HK-2 (cell line): Measurements from ENCODE around the gene MORF4L1.
"Not testable (repeated sequence)": the region's sequence is repeated elsewhere in the genome, so short reads cannot be mapped to it uniquely, and the experiment has no call there.

Experiments
- DNase-seq: peaks from one replicate; pipeline ENCODE4 v3.0.0-alpha.2; 2018; ENCODE audit not compliant: unreplicated experiment

MORF4L1 gene

GRCh38 chr15:78925956-78926743 is 53.5 kb downstream of the MORF4L1 start:
- DNase-seq: no peak

GRCh38 chr15:78927077-78927790 is 54.5 kb downstream of the MORF4L1 start:
- no peak for DNase-seq

GRCh38 chr15:78928176-78928575 is 55.5 kb downstream of the MORF4L1 start:
- not testable (repeated sequence) for DNase-seq

DNA sequence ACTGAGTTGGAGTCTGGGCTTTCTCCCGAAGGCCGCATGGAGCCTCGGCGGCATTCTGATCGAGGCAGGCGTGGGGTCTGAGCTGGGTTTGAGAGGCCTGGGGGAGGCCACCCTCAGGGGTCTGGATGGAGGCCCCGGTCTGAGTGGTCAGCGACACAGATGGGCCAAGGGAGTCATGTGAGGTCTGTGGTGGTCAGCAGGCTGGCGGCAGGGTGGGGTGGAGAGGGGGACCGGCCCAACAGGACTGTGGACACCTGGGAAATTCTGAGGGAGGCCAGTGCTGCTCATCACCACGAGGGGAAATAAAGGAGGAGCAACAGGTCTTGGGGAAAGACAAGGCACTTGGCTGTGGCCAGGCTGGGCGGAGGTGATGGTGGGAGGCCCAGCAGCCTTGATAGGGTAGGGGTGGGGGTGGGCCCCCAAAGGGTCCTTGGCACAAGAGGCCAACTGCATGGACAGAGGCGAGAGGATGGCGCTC is 56.0 kb downstream of the MORF4L1 start:
- no peak for DNase-seq

DNA sequence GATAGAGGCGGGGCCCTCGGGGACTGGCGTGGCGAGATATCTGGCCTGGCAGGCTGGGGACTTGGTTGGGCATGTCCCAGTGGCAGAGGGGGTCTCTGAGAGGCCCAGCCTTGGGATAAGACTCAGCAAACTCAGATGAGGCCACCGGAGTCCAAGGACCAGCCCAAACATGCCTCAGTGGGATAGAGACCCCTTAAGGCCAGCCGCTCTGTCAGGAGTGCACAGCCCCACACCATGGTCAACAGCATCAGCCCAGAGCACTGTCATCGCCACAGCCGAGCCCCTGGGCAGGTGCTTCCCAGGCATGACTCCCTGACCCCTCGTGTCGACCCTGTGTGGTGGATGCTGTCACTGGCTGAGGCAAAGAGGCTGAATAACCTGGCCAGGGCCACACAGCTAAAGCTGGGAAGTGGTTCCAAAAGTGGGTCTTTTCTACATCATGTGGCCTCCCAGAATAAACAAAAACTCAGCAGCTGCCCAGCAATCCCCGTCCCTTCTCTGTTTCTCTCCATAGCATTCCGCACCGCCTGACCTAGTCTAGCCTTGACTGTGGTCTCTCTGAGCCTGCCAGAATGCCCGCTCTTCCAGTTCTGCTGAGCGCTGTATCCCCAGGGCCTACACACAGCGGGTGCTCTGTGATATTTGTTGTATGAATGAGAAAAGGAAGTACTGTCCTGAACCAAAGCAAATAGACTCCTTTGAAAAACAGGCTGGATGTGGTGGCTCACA is 57.0 kb downstream of the MORF4L1 start:
- DNase-seq: no peak

DNA sequence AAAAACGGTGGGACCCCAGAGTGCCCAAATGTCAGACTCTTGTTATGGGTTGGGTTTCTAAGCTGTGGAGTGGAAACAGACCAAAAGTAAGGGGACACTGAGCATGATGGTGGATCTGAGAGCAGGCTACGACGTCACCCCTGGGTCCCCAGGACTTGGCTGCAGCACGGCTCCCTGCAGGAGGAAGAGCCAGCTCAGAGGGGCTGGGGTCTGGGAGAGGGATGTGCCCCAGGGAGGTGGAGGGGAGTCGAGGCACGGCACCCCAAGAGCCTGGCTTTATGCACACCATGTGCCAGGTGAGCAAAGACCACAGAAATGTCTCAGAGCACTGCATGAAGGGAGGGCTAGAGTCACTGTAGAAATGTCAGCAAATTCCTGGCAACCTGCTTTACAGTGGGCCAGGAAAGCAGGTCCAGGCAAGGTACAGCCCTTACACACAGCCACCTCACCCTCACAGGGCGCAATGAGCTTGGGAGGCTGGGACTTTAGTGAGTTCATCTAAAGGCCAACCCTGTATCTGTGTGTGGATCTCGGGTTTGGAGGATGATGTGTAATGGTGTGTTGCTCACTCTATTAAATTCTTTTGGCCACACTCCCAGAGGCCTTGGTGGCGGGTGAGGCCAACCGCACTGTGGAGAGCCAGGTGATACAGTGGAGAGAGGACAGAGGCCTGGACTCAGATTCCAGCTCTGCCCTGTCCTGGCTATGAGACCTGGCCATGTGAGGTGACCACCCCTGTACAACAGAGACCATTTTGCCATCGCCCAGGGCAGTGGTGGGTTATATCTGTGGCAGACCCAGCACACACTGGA is 58.1 kb downstream of the MORF4L1 start:
- DNase-seq: peak; percentile 66

- DNase-seq: no peak
Observed at GRCh38 chr15:78931439-78932257, 59.0 kb downstream of the MORF4L1 start.

DNA sequence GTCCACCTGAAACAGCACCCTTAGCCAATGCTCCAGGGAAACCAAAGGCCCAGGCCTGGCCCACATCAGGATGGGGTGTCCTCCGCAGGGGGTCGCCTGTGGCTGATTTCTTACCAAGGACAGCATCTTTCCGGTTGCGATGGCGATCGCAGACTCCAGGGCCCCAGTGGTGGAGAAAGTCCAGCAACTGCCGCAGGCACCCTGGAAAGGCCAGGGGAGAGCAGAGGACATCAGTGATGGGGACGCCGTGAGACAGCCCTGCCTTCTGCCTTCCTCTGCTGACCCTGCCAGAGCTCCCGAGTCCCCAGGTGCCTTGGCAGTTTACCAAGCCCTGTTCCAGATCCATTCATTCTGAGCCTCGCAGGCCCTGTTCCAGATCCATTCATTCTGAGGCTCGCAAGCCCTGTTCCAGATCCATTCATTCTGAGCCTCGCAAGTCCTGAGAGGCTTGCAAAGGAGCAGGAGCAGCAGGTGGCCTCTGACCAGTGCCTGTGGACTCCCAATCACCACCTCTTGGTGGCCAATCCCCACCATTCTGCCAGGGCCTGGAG is 59.6 kb downstream of the MORF4L1 start:
- no peak for DNase-seq

DNA sequence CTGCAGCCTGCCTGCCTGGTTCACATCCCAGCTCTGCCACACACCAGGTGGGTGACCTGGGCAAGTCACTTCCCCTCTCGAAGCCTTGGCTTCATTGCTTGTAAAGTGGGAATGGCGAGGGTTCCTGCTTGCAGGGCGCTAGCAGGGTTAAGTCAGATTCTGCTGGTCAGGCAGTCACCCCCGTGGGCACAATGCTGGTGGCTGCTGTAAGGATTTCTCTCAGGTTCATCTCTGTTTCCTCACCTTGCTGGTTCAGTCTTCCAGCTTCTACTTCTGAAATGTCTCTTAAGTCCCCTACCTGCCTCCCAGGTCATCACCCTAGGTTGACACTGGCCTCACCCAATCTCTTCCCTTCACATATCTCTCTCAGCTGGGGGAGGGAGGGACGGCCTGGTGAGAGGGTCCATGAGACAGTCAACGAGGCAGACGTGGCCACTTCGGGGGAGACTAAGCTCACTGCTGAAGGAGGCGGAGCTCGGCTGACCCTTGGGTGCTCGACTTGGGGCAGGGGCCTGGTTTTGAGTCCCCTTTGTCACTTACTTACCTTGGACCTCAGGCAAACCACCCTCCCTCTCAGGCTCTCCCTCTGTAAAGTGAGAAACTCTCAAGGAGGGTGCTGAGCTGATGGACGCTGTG is 60.6 kb downstream of the MORF4L1 start:
- DNase-seq: no peak

DNA sequence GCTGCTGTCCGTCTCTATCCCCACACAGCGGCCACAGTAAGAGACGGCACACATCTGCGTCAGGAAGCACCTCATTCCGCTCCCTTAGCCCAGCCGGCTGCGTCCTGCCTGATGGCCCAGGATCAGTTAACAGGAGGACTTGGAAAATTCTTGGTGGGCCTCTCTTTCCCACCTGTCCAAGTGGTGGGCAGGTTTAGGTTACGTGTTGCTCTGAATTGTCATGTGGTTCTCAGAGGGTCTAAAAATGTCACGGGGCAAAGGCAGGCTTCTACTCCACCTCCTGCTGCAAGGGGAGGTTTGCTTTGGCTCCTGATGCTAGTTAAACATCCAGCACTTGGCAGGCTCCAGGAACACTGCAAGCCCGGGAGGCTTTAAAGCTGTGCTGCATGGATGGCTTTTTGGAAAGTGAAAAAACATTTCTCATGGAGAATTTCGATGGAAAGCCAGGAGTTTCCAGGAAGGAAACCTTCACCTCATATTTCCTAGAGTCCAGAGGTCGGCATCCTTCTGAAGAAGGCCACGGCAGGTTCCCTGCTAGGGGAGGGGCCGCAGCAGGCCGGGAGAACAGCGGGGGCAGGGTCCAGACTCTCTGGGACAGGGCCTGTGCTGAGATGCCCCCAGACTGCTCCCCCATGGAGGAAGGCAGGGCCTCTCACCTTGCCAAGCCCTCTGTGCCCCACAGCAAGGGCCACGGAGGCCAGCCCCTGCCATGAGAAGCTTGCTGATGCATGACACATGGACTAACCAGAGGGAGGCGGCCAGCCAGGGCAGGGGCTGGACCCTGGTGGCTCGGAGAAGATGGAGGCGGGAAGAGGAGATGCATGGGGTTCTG is 61.3 kb downstream of the MORF4L1 start:
- DNase-seq: no peak

DNA sequence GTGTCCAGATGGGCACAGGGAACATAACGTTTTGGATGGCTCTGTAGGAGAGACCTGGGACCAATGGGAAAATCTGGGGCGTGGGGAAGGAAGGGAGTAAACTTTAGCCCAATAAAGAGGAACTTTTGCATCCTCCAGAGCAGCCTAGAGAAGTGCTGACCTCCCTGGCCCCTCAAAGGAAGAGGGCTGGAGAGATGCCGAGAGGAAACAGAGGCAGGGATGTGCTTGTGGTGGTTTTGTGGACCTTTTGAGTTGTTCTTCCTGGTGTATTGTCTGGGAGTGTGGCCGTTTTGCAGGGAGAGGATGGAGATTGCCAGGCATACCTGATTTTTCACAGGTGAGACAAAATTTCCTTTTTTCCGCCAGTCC is 61.9 kb downstream of the MORF4L1 start:
- DNase-seq: no peak

DNA sequence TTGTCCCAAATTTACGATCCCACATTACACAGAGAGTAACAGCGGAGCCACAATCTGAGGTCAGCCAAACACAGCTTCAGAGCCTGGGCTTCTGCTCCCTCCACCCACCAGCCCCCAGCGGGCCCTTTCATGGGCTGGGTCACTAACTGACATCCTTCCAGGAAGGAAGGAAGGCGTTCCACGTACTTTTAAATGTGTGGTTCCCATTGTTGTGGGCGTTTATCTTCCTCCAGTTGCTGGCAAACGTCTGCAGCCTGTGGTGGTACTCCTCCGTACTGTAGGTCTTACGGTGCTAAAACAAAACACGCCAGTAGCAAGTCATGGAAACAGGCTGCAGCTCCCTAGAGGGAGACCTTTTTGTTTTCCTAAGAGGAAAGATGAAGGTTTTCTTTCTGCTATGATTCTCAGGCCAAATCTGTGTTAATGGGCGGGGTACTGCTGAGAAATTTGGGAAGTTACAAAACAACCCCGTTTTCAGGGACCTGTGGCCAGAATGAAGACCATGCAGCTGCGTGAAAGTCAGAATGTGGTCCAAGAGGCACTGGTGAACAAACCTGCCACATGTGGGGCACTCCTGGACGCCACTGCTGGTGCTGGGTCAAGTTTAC is 64.5 kb downstream of the MORF4L1 start:
- no peak for DNase-seq

DNA sequence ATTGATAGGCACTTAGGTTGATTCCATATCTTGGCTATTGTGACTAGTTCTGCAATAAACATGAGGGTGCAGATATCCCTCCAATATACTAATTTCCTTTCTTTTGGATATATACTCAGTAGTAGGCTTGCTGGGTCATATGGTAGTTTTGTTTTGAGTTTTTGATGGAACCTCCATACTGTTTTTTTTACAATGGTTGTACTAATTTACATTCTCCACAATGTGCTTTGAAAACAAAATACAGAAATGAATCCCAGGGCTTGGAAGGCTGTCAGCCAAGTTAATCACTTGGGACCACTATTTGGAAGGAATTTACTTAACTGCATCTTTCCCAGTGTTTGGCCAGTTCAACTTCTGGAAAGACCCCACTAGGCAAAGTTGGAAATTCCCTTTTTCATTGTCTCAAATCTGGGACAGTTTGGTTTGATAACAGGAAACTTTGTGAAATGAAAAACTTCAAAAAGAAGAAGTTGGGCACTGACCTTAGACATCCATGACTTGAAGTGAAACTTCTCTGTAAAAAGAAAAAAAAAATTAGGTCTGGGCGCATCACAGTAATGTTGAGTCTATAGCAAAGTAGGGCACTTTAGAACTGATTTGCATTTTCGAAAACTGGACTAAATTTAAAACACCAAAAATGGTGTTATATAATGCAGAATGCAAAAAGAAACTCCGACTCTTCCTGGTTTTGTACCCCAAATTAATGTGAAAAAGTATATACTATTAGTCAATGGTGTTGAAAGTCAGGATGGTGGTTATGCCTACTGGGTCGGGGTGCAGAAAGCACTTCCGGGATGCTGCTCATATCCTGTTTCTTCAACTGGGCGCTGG is 66.2 kb downstream of the MORF4L1 start:
- no peak for DNase-seq

GRCh38 chr15:78942741-78943140 is 70.1 kb downstream of the MORF4L1 start:
- no peak for DNase-seq

GRCh38 chr15:78943692-78944091 is 71.0 kb downstream of the MORF4L1 start:
- no peak for DNase-seq

DNA sequence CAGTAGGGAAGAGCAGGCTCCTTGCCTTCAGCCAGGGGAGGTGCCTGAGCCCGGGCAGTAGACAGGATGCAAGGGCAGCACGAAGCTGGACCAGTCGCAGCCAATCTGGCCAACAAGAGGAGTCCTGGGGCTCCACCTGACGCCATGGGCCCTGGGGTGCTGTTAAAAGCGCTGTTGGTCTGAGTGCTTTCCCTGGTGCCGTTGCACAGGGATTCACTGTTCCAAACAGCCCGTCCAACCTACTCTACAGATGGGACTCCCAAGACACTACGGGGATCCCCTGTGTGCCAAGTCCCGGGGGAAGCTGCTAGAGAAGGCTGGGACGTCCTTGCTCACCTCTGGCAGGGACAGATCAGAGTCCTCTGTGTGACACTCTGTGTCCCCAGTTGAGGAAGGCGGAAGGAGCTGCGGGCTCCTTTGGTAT is 71.5 kb downstream of the MORF4L1 start:
- DNase-seq: peak; percentile 26

GRCh38 chr15:78944669-78945407 is 72.1 kb downstream of the MORF4L1 start, which contains the start of gene CTSH:
Gene CTSH, minus strand, starts transcription at chr15:78945046. Its CDS starts 65 bp downstream, at chr15:78944981.
- peak; percentile 69 for DNase-seq
